Uterine smooth muscle cell (primary cell): ENCODE data around the gene OR6K3. TPM values are rescaled to one million over a fixed set of nuclear protein-coding genes. Genes with fewer than 3 reads are reported as not detected.

Experiments
- total RNA-seq: library from RNA; depleted of rRNA; stranded (reverse); fragments of >200 nt; gene quantifications from 2 replicates; pipeline ENCODE4 v1.2.3, GENCODE V29; 2014

OR6K3 gene, protein sequence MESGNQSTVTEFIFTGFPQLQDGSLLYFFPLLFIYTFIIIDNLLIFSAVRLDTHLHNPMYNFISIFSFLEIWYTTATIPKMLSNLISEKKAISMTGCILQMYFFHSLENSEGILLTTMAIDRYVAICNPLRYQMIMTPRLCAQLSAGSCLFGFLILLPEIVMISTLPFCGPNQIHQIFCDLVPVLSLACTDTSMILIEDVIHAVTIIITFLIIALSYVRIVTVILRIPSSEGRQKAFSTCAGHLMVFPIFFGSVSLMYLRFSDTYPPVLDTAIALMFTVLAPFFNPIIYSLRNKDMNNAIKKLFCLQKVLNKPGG
- total RNA-seq = 0.12 TPM in 1 of 2 replicates, not detected in the other

DNA sequence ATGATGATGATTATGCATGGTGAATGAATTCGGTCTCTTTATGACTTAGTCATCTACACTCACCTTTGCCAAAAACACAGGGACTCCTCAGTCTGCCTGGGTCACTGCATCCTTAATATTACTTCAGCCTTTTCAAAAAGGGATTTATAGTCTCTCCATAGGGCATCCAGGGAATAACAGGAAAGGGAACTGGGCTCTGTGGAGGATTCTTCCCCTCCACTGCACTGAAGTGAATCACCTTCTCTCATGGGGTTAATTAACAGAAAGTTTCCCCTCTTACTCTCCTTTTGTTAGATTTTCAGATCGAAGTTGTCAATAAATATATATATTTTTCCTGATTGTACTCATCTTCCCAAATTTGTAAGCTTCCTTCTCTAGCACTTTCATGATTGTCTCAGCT is at the start of gene OR6K3:
Gene OR6K3 (minus strand): TSS at position 101 of the 400 bp plus-strand sequence. CDS start 2,605 bp downstream, outside the sequence.

DNA sequence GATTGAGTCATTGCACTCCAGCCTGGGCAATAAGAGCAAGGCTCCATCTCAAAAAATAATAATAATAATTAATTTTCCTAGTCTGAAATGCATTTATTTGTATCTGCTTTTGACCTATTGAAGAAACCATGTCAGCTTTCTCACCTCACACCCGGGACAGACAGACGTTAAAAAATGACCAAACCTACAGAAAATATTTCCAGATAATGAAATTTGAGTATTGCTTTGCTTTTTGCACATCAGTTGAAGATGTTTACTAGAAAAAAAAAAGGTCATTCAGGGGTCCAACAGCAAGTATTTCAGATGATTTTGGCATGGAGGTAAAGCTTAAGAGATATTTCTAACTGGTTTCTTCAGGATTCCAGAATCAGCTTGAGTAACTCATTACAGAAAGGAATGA is 33.9 kb upstream of the OR6K3 start, which contains the start of gene OR6K6:
Gene OR6K6 (plus strand): TSS at position 301 of the 400 bp plus-strand sequence. CDS start 168 bp downstream, outside the sequence.

GRCh38 chr1:158700552-158700951 is 20.0 kb downstream of the OR6K3 start, which contains the start of gene OR6K2:
TSS of gene OR6K2 (minus strand) at chr1:158700652. CDS start at chr1:158700652, 0 bp downstream.

DNA sequence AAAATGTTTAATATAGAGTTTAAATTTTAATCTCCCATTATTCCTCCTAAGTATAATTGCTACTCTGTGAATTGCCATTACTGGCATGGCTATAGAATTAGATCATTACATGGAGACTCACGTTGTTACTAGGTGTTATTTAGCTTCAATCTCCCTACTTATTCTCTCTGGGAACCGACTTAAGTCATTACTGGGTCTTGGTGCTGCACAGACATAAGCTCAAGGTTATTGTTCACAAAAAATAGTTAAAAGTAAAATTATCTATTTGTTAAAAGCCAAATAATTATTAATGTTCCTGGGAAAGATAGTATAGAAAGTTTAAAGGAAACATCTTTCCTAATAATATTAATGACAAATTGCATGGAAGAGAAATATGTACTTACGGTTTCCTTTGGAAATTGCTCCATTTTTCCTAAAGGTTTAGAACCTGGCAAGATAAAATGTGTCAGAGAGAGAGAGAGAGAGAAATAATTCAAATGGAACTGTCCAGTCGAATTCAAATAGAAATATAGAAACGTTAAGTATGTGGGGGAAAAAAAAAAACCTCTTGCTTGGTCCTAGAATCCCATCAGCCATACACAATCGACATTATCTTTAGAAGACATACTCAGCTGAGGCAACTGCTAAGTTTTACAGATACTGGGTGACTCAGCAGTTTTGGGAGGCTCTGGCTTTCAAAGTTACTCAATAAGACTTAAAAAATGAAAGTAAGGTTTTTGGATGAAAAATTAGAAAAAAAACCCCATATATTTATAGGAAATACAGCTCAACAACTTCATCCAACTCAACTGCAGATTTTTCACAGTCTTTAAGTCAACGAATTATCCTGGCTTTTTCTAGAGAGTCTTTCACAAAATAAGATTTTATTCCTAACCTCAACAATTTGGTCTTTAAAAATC is 34.2 kb downstream of the OR6K3 start, which contains the start of gene SPTA1:
Gene SPTA1 (minus strand): TSS at position 605 of the 899 bp plus-strand sequence. CDS start 198 bp downstream, at position 407.

Other genes starting within 250 kb of the OR6K3 start
- not detected in 2 replicates for gene OR10R2, start 248.5 kb downstream of the OR6K3 start, total RNA-seq
- gene OR6Y1, start 166.3 kb downstream of the OR6K3 start, total RNA-seq = not detected in 2 replicates
- gene OR6P1, start 150.1 kb downstream of the OR6K3 start, total RNA-seq = not detected in 2 replicates
- gene OR10X1, start 140.8 kb downstream of the OR6K3 start, total RNA-seq = not detected in 2 replicates
- under 0.01 and 0.22 TPM in 2 replicates for gene OR10Z1, start 115.5 kb downstream of the OR6K3 start, total RNA-seq
- gene SPTA1, start 34.0 kb downstream of the OR6K3 start, total RNA-seq = not detected in 2 replicates
- not detected in 2 replicates for gene OR6K2, start 20.1 kb downstream of the OR6K3 start, total RNA-seq
- gene OR6K6, start 34.0 kb upstream of the OR6K3 start, total RNA-seq = 0.12 TPM in 1 of 2 replicates, not detected in the other
- not detected in 2 replicates for gene OR6N1, start 51.5 kb upstream of the OR6K3 start, total RNA-seq
- gene OR6N2, start 60.5 kb upstream of the OR6K3 start, total RNA-seq = not detected in 2 replicates
- gene MNDA, start 110.6 kb upstream of the OR6K3 start, total RNA-seq = not detected in 2 replicates
- gene PYHIN1, start 210.8 kb upstream of the OR6K3 start, total RNA-seq = not detected in 2 replicates